ENCODE data around the gene RUSC2. TPM values are rescaled to one million over a fixed set of nuclear protein-coding genes. Genes with fewer than 3 reads are reported as not detected.
"Not testable (repeated sequence)": the region's sequence is repeated elsewhere in the genome, so short reads cannot be mapped to it uniquely, and the experiment has no call there.

The RUSC2 gene
- total and polyA plus RNA-seq, 2 of the 13 experiments (the other 11 are each of a cell fraction or from before 2014, with no cell fraction given): 2.8 to 3.3 TPM

GRCh38 chr9:35495984-35496383, 6.1 kb downstream of the RUSC2 start (continued):
- no peak for TF ChIP-seq ZNF407 (CRISPR knock-in tag; IDR thresholded peaks at IDR 0.05; ENCODE audit: not compliant biosample characterization)
- no peak for TF ChIP-seq SP5 (CRISPR knock-in tag; IDR thresholded peaks at IDR 0.05; ENCODE audit: borderline replicate concordance, low read depth)
- TF ChIP-seq NFKB2 (CRISPR knock-in tag; IDR thresholded peaks at IDR 0.05; ENCODE audit: borderline replicate concordance): no peak
- no peak for TF ChIP-seq SRY (CRISPR knock-in tag; IDR thresholded peaks at IDR 0.05)
- no peak for TF ChIP-seq ZNF205 (CRISPR knock-in tag; IDR thresholded peaks at IDR 0.05)

- BruUV-seq (replicated peaks); H3K9me3 ChIP-seq (ENCODE audit: low read length); H4K20me1 ChIP-seq (ENCODE audit: insufficient read depth, low read length); H3K4me3 ChIP-seq (replicated peaks in 1 of 3; ENCODE audit: insufficient read depth in 1 of 3, low read depth in 2 of 3, low read length in 3 of 3); DNase-seq (ENCODE audit: low spot score); H3K4me2 ChIP-seq (ENCODE audit: low read depth, low read length); H3K27me3 ChIP-seq (ENCODE audit: control insufficient read depth in 1 of 2, insufficient read depth in 2 of 2, low read length in 2 of 2); H3K9ac ChIP-seq (ENCODE audit: insufficient read depth, low read depth, low read length); H3K27ac ChIP-seq (ENCODE audit: extremely low read length, insufficient read depth, low read length); CTCF ChIA-PET (ENCODE audit: low intra/inter-chr PET ratio, low total read pairs); FAIRE-seq; ATAC-seq; H3K79me2 ChIP-seq (ENCODE audit: insufficient read depth, low read length); H3K36me3 ChIP-seq (replicated peaks in 1 of 2; ENCODE audit: control insufficient read depth in 1 of 2, insufficient read depth in 2 of 2, low read length in 2 of 2); in situ Hi-C loops (cut with HindIII; ENCODE audit: extremely low pct_ligation_motif_present, low pct_unique_long_range_greater_than_20kb); H2AFZ ChIP-seq (ENCODE audit: low read length): not testable (repeated sequence)
- WGBS (ENCODE audit: low lambda C conversion rate): 96% methylated on average over 10 of the region's 10 CpGs
- peaks cover 16% of the 10 kb centered on the region for H3K4me1 ChIP-seq (ENCODE audit: insufficient read depth, low read length)
- intact Hi-C loops (cut with micrococcal nuclease; ENCODE audit: unreplicated experiment): loop anchor here (10.0 kb wide), 1 partner anchor 237 kb away; the partner anchor contains the start of genes CREB3 and TLN1
- POLR2A ChIA-PET: interaction anchor here (0.8 kb wide), 1 partner anchor 8 kb away, joined by 3 read pairs; the partner anchor contains the start of gene RUSC2
Observed at GRCh38 chr9:35498245-35498644, 8.3 kb downstream of the RUSC2 start.
